Thyroid gland (tissue), 4 donors: ENCODE results near the gene ATP10B.

Experiments used
- POLR2A ChIP-seq, 2 donors: fragments of 450-650 bp; IDR thresholded peaks; one replicate each; pipeline ENCODE4 v1.6.1; 2017; ENCODE audit warnings: antibody characterized with exemption in 2 of 2, mild to moderate bottlenecking in 2 of 2, moderate library complexity in 1 of 2
- TF ChIP-seq, protein P1 (sequence below), 6 experiments: fragments of 200-600 bp in 3 of 6; fragments of 450-650 bp in 3 of 6; sonication (generic) in 3 of 6; IDR thresholded peaks; one replicate each; pipeline ENCODE4 v1.5.1; 2016 to 2019; ENCODE audit warnings: antibody characterized with exemption in 6 of 6, mild to moderate bottlenecking in 2 of 6, inconsistent platforms in 1 of 6, moderate library complexity in 1 of 6

DNA sequence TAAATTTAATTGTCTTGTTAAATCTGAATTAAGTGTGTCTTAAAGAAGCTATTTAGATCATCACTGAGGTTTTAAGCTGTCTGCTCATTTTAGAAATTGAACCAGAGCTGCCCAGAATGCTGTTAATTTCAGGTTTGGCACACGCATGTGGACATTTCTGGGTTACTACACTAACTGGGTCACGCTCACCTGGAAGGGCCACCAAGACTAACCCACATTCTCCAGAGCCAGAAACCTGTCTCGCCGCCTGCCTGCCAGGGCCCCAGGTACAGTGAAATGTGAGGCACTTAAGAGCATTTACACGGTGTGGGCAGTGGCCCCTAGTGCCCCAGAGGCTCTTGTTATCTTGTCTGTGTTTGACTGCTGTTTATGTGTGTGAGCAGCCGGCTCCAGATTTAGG lies 46.6 kb downstream of the ATP10B start:
- TF ChIP-seq, protein P1, sequence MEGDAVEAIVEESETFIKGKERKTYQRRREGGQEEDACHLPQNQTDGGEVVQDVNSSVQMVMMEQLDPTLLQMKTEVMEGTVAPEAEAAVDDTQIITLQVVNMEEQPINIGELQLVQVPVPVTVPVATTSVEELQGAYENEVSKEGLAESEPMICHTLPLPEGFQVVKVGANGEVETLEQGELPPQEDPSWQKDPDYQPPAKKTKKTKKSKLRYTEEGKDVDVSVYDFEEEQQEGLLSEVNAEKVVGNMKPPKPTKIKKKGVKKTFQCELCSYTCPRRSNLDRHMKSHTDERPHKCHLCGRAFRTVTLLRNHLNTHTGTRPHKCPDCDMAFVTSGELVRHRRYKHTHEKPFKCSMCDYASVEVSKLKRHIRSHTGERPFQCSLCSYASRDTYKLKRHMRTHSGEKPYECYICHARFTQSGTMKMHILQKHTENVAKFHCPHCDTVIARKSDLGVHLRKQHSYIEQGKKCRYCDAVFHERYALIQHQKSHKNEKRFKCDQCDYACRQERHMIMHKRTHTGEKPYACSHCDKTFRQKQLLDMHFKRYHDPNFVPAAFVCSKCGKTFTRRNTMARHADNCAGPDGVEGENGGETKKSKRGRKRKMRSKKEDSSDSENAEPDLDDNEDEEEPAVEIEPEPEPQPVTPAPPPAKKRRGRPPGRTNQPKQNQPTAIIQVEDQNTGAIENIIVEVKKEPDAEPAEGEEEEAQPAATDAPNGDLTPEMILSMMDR (IDR thresholded peaks at IDR 0.05) = no peak
- TF ChIP-seq POLR2A (IDR thresholded peaks at IDR 0.05) = no peak
